Fibroblast of skin of back (primary cell): Measurements from ENCODE around the gene DLGAP3.

Experiments used
- DNase-seq: peaks from one replicate; pipeline ENCODE4 v3.0.0-alpha.2; 2013

Gene DLGAP3

GRCh38 chr1:34900775-34901502, 28.5 kb downstream of the DLGAP3 start:
- no peak for DNase-seq

GRCh38 chr1:34899906-34900305, 29.5 kb downstream of the DLGAP3 start:
- no peak for DNase-seq

DNA sequence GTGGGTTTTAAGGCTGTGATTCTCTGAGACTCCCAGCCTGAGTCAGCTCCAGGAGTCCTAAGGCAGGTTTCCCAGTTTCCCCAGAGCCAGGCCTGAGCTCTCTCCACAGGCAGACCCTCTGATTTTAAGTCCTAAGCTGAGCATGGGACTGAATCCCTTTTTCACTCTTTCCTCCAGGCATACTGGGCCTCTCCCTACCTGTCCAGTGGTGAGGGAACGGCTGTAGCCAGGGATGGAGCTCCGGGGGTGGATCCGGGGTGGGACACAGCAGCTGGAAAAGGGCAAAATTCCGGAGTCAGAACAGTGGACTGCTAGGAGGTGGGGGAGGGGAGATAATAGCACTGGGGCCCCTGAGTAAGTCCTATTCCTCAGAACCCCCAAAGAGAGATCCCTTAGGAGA, 30.0 kb downstream of the DLGAP3 start:
- DNase-seq: no peak

DNA sequence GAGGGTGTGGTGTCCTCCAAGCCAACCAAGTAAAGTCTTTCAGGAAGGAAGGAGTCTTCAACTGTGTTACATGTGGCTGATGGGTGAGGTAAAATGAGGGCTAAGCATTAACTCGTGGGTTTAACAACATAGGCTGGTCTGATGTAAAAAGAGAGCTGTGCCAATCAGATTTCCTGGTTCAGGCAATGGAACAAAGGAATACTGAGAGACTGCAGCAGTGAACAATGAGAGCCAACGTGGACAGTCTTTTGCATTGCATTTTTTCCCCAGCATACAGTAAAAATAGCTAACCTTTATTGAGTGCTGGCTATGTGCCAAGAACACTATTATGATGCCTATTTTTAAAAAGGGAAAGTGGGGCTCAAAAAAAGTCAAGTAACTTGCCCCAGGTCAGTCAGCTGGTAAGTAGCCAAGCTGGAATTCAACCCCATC, 31.1 kb downstream of the DLGAP3 start:
- no peak for DNase-seq

DNA sequence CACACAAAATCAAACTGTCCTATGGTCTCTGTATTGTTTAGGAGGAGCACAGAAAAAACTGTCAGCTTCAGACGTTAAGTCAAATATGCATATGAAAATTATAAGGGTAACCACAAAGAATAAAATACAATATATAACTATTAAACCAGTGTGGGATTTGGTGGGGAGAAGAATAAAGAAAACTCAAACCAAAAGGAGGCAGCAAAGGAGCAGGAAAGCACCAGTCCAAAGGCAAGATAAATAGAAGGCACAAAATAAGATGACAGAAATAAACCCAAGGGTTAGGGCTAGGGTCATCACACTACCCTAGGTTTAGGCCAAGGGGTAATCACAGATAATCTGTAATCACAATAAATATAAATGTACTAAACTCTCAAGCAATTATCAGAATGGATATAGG, 32.8 kb downstream of the DLGAP3 start:
- DNase-seq: no peak

- no peak for DNase-seq
Observed at GRCh38 chr1:34889705-34890104, 39.7 kb downstream of the DLGAP3 start.

- no peak for DNase-seq
Observed at GRCh38 chr1:34887593-34887992, 41.9 kb downstream of the DLGAP3 start.

DNA sequence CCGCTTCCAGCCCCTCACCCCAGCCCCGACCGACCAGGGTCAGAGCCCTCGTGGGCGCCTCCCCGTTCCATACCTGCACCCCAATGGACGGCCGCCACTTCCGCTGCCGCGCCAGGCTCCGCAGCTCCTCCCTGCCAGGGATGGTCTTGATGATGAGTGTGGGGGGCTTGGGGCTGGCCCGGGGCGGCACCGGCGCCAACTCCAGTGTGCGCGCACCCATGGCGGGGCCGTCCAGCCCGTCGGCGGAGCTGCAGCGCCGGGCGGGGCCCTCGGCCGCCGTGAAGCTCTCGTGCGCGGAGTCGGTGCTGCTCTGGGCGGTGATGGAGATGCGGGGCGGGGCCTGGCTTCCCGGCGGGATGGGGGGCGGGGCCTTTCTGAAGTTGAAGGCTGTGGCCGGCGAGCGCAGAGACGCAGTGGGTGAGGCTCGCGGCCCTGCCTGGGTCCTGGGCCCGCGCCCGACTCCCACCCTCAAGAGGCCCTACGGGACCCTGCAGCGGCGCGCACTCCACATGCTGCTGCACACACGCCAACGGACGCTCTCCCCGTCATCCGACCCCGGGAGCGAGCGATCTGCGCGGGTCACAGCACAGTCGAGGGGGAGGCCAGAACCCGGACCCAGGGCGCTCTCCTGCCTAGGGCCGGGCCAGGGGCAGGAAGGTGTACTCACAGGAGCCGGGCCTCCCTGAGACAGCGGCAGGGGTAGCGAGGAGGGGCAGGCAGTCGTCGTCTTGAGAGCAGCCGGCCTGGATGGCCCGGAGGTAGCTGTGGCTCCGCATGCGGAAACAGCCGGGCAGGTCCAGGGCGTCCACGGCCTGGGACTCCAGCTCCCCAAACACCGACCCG, 43.8 kb downstream of the DLGAP3 start:
- DNase-seq: peak; percentile 35

- no peak for DNase-seq
Observed at GRCh38 chr1:34884961-34885360, 44.5 kb downstream of the DLGAP3 start.

DNA sequence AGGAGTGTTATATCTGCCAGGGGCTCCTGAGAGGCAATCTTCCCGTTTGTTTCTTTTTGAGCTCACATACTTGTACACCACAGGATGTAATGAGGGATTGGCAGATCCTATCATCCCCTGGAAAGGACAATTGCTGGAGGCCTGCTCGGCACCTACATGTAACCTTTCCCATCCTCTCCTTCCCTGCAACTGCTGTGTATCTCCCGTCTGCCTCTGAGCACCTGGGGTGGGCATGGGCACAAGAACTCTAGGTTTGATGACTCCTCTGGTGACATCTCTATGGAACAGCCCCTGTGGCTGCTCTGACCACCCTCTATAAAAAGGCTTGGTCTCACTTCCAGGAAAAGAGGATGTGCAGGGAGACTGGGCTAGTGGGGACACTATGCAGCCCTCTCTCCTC, 44.9 kb downstream of the DLGAP3 start:
- no peak for DNase-seq

- DNase-seq: no peak
Observed at GRCh38 chr1:34879230-34879629, 50.2 kb downstream of the DLGAP3 start.

DNA sequence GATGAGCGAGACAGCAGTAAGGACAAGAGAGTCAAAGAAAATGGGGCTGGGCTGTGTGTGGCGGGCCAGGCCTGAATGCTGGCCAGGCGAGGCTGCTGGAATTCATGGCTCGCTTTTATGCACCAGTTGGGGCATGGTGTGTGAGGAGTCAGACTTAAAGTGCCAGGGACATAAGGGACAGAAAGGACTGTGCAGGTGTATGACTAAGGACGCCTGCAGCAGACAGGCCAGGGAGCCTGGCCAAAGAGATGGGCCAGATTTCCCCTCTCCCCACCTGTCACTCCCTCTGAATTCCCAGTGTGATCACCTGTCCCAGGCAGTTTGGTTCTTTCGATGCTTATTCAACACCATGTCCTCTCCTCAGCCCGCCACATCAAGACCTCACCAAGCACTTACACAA, 53.0 kb downstream of the DLGAP3 start:
- DNase-seq: no peak

DNA sequence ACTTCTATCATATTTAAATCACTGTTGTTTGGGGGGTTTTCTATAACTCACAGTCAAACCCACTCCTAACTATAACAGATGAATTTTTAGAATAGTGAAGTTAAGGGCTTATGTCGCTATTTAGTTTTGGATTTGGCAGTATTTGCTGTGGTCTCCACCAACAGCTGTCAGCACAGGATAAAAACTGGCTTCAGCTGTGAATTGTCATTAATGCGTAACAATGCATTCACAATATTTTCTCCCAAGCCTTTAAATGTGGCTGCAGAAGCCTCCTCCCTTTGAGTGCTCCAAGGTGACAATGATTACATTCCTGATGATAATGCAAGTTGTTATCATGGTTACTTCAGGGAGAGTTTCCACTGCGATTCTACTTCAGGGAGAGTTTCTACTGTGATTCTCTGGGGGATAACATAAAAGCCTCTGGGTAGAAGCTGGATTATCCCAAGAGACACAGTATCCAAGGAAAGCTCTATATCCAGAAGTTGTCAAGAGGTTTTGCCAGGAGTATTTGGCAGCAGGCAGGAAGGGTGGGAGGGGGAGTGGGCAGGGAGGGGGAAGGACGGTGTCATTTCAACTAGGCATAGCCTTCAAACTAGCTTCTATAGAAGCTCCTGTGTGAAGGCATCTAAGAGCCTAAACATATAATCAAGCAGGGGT, 55.0 kb downstream of the DLGAP3 start:
- no peak for DNase-seq

DNA sequence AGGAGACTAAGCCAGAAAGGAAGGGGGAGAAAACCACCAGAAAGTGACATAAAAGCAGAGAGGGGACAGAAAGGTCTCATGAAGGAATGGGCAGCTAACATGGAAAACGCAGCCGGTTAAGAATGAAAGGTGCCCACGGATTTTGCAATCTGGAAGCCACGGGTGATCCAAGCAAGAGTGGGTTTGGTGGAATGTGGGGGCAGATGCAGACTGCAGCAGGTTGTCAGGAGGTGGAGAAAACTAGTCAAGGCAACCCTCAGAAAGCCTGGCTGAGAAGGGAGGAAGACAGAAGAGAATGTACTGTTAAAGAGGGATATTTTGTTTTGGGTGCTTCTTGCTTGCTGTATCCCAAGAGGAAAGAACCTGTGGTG, 57.3 kb downstream of the DLGAP3 start:
- DNase-seq: no peak

GRCh38 chr1:34871443-34872132, 57.9 kb downstream of the DLGAP3 start:
- no peak for DNase-seq

DNA sequence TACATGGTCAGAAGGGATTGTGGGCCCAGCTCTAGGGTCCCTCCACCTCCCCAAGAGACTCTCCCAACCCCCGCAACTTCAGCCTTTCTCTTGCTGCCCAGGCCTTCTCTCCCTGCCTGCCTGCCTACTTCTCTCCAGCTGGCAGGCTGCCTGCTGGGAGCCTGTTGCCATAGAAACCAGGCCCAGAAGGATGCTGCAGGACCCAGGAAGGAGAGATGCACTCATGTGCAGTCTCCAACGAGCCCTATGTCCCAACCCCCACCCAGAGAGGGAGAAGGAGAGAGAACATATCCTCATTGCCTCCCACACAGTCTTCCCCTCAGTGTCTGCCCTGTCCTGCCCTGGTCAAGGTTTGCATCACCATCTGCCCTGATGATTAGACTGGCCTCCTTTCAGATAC, 59.1 kb downstream of the DLGAP3 start:
- DNase-seq: no peak

- DNase-seq: no peak
Observed at GRCh38 chr1:34869760-34870159, 59.7 kb downstream of the DLGAP3 start.

GRCh38 chr1:34868230-34869049, 61.0 kb downstream of the DLGAP3 start:
- DNase-seq: no peak

DNA sequence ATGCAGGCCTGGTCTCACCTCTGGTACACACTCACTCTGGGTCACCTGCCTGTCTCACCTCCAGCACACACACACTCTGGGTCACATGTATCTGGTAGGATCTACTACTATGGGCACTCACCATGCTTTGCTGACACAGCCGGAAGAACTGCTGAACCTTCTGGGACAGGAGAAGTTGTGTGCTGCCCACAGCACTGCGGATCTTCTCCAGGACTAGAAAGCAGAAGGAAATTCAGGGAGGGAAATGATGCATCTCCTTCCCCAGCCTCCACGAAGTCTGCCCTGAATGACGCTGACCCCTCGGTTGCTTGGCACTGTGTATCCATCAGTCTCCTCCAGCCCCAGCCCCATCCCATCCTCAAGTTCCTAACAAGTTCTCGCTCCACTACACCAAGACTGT, 62.0 kb downstream of the DLGAP3 start:
- DNase-seq: no peak

DNA sequence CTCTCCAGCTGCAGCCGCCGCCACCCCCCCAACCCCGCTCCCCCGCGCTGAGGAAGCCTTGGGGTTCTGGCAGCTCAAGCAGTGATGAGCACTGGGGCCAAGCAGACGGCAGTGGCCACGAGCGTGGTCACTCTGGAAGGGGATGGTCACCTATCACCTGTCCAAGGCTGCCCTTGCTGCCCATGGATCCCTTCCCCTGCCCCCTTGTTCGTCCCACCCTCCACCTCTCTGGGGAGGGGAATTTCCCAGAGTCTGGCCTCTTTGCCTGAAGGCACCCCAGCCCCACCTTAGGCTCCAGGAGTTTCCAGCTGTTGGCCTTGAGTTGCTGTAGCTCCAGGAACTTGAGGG, 62.7 kb downstream of the DLGAP3 start:
- no peak for DNase-seq

GRCh38 chr1:34865981-34866761, 63.3 kb downstream of the DLGAP3 start:
- DNase-seq: peak; percentile 60
